Measurements from ENCODE around the gene LGR4.
"Not testable (repeated sequence)": the region's sequence is repeated elsewhere in the genome, so short reads cannot be mapped to it uniquely, and the experiment has no call there.

Gene LGR4

DNA sequence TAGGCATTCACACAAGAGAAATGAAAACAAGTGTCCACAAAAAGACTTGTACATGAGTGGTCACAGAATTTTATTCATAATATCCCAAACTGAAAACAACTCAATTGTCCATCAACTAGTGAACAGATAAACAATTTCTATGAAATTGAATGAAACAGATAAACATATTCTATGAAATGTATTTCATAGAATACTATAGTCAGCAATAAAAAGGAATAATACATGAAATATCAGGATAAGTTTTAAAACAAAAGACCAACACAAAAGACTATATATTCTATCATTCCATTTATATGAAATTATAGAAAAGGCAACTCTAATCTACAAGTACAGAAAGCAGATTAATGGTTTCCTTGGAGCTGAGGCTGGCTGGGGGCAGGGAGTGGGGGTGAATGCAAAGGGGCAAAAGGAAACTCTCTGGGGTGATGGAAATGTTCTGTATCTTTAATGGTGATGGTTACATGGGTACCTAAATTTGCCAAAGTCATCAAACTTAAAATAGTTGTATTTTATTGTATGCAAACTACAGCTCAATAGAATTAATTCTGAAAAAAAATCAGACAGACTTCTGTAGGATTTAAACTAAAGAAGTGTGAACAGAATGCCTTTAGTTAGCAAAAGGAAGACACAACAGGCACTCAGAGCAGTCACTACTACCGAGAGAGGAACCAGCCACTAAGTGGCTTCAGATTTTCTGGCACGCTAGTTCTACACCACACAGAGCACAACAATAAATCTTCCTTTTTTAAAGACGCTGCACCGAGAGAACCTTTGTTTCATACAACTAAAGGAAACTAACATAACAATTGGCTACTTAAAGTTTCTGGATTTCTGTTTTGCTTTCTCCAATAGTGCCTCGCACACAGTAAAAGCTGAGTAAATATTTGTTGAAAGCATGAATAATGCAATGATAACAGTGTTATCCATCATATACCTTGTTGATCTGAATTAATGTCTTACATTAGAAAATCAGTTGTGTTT, 124.9 kb downstream of the LGR4 start:
- DNase-seq (ENCODE audit: low spot score) = no peak

GRCh38 chr11:27339941-27340340, 132.6 kb downstream of the LGR4 start:
- DNase-seq (ENCODE audit: low spot score) = no peak

DNA sequence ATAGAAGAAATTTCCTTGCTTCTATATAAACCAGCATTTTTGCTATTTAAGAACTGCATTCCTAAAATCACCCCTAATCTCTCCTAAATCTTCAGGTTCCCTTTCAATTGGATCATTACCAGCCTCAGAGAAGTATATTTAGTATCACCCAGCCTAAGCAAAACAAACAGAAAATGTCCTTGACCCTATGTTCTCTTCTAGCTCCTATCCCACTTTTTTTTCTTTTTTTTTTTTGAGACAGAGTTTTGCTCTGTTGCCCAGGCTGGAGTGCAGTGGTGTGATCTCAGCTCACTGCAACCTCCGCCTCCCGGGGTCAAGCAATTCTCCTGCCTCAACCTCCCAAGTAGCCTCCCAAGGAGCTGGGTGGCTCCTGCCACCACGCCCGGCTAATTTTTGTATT, 137.8 kb downstream of the LGR4 start:
- DNase-seq (ENCODE audit: low spot score) = not testable (repeated sequence)

- DNase-seq (ENCODE audit: low spot score) = peak; percentile 11
These were observed 140.6 kb downstream of the LGR4 start for GRCh38 chr11:27331981-27332380.

GRCh38 chr11:27330633-27331270, 141.8 kb downstream of the LGR4 start:
- no peak for DNase-seq (ENCODE audit: low spot score)

- DNase-seq (ENCODE audit: low spot score) = no peak
These were observed 142.5 kb downstream of the LGR4 start for GRCh38 chr11:27329867-27330632.

GRCh38 chr11:27328614-27329013, 144.0 kb downstream of the LGR4 start:
- no peak for DNase-seq (ENCODE audit: low spot score)

- not testable (repeated sequence) for DNase-seq (ENCODE audit: low spot score)
These were observed 145.5 kb downstream of the LGR4 start for GRCh38 chr11:27327064-27327463.

- not testable (repeated sequence) for DNase-seq (ENCODE audit: low spot score)
These were observed 150.4 kb downstream of the LGR4 start for GRCh38 chr11:27322196-27322595.

DNA sequence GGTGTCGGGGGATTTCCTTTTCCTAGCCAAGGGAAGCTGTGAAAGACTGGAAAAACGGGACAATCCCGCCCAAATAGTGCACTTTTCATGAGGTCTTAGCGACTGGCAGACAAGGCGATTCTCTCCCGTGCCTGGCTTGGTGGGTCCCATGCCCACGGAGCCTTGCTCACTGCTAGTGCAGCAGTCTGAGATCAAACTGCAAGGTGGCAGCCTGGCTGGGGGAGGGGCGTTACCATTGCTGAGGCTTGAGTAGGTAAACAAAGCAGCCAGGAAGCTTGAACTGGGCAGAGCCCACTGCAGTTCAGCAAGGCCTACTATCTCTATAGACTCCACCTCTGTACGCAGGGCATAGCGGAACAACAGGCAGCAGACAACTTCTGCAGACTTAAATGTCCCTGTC, 151.2 kb downstream of the LGR4 start:
- DNase-seq (ENCODE audit: low spot score) = not testable (repeated sequence)

GRCh38 chr11:27319072-27319471, 153.5 kb downstream of the LGR4 start:
- peak; percentile 67 for DNase-seq (ENCODE audit: low spot score)

DNA sequence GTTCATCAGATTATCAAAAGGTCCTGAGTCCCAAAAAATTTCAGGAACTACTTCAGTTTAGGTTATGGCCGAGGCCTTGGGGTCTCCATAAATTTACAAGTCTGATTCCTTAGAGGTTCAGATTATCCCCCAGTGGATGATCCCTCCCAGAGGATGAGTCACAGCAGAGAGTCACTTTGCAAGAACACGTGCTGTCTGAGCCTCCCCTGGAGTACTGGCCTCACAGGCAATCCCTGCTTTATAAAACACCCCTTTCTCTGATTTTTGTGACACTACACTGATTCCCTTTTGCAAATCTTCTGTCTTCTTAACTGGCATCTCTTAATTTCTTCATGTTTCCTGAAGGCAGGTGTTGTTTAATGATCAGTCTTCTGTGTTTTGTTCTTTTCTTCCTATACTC, 154.8 kb downstream of the LGR4 start:
- peak; percentile 14 for DNase-seq (ENCODE audit: low spot score)
